MCF 10A (cell line): Measurements from ENCODE around the gene HTN1. TPM values are rescaled to one million over a fixed set of nuclear protein-coding genes. Genes with fewer than 3 reads are reported as not detected.

Source experiments
- BruUV-seq: library from RNA; stranded (reverse); fragments of 400-500 nt; replicated peaks from 2 replicates; lab custom pipeline; 2021; lab: Mats Ljungman, UMichigan
- CTCF ChIA-PET: fragments of 300-600 bp; sonication (Branson Sonifier 250); formaldehyde crosslinking; extraction: SDS; loops from one replicate; lab custom pipeline; 2021; ENCODE audit warnings: antibody characterized with exemption, inconsistent platforms; lab: Yijun Ruan, JAX
- POLR2A ChIA-PET: fragments of 300-600, 350-650 bp; sonication (Branson Sonifier 250); formaldehyde crosslinking; extraction: SDS; loops from one replicate; lab custom pipeline; 2020; ENCODE audit warnings: antibody characterized with exemption, inconsistent platforms; lab: Yijun Ruan, JAX
- DNase-seq: peaks from one replicate; pipeline ENCODE4 v3.0.0-alpha.2; 2018; ENCODE audit not compliant: unreplicated experiment
- H3K27ac Mint-ChIP-seq: one replicate; pipeline ENCODE4 v1.8.0; 2022; ENCODE audit warnings: mild to moderate bottlenecking, low read depth, mixed read lengths; ENCODE audit not compliant: unreplicated experiment
- H3K27me3 Mint-ChIP-seq: one replicate; pipeline ENCODE4 v1.8.0; 2022; ENCODE audit warnings: mixed read lengths; ENCODE audit not compliant: insufficient read depth, unreplicated experiment
- H3K36me3 Mint-ChIP-seq: one replicate; pipeline ENCODE4 v1.8.0; 2022; ENCODE audit warnings: mild to moderate bottlenecking, moderate library complexity, mixed read lengths; ENCODE audit not compliant: insufficient read depth, unreplicated experiment
- H3K4me1 Mint-ChIP-seq: one replicate; pipeline ENCODE4 v1.8.0; 2022; ENCODE audit warnings: mixed read lengths; ENCODE audit not compliant: insufficient read depth, unreplicated experiment
- H3K4me3 Mint-ChIP-seq: one replicate; pipeline ENCODE4 v1.8.0; 2022; ENCODE audit warnings: mild to moderate bottlenecking, moderate library complexity, mixed read lengths; ENCODE audit not compliant: unreplicated experiment
- H3K9me3 Mint-ChIP-seq: one replicate; pipeline ENCODE4 v1.8.0; 2022; ENCODE audit warnings: mixed read lengths; ENCODE audit not compliant: unreplicated experiment
- CTCF ChIP-seq: fragments of 200-600 bp; IDR thresholded peaks from one replicate; pipeline ENCODE4 v1.8.0; 2022; ENCODE audit warnings: antibody characterized with exemption, mild to moderate bottlenecking; ENCODE audit not compliant: unreplicated experiment
- intact Hi-C: fragments of 100-400 bp; cut with micrococcal nuclease; formaldehyde crosslinking; loops from 2 replicates; pipeline ENCODE4 v1.14.1; 2022
- total RNA-seq: library from RNA; stranded (reverse); gene quantifications from 2 replicates; pipeline ENCODE4 v1.2.3, GENCODE V29; 2022

HTN1 gene
- total RNA-seq, 1 experiment from 2014 or later: not detected

- no peaks in the 10 kb centered on the region for H3K4me1 Mint-ChIP-seq
- DNase-seq: no peak
- intact Hi-C loops: no loop called here
- no peak overlapping the region for H3K27ac Mint-ChIP-seq
- TF ChIP-seq CTCF: no peak
- ChIA-PET POLR2A (no interaction called here), CTCF (interaction anchor here (0.6 to 0.9 kb wide), 2 partner anchors 135 to 158 kb away, joined by 4 to 8 read pairs; no protein-coding TSS in a partner anchor)
- no peaks in the 10 kb centered on the region for H3K9me3 Mint-ChIP-seq
- H3K36me3 Mint-ChIP-seq: no peaks in the 10 kb centered on the region
- no peak overlapping the region for H3K4me3 Mint-ChIP-seq
- H3K27me3 Mint-ChIP-seq: peaks cover 27% of the 10 kb centered on the region
- BruUV-seq: no TSS peak
Measured at GRCh38 chr4:70062000-70062399, 11.8 kb downstream of the HTN1 start.

- BruUV-seq: no TSS peak
Measured at GRCh38 chr4:70080205-70080604, 30.0 kb downstream of the HTN1 start.

GRCh38 chr4:70099206-70099605 is 49.0 kb downstream of the HTN1 start:
- ChIA-PET POLR2A (no interaction called here), CTCF (interaction anchor here (0.6 kb wide), 1 partner anchor 214 kb away, joined by 3 read pairs; no protein-coding TSS in a partner anchor)
- no TSS peak for BruUV-seq
- Mint-ChIP-seq H3K36me3 (no peaks in the 10 kb centered on the region), H3K9me3 (no peaks in the 10 kb centered on the region), H3K4me1 (no peaks in the 10 kb centered on the region), H3K27me3 (peaks cover 47% of the 10 kb centered on the region), H3K27ac (no peak overlapping the region), H3K4me3 (no peak overlapping the region)
- no peak for DNase-seq
- intact Hi-C loops: no loop called here
- no peak for TF ChIP-seq CTCF

More at GRCh38 chr4:70080205-70080604, 30.0 kb downstream of the HTN1 start:
- intact Hi-C loops: no loop called here
- DNase-seq: no peak
- H3K36me3 Mint-ChIP-seq: no peaks in the 10 kb centered on the region
- H3K4me1 Mint-ChIP-seq: no peaks in the 10 kb centered on the region
- no peaks in the 10 kb centered on the region for H3K9me3 Mint-ChIP-seq
- no peak for TF ChIP-seq CTCF
- no peak overlapping the region for H3K27ac Mint-ChIP-seq
- no peak overlapping the region for H3K4me3 Mint-ChIP-seq
- H3K27me3 Mint-ChIP-seq: peaks cover 11% of the 10 kb centered on the region
- POLR2A ChIA-PET: no interaction called here
- CTCF ChIA-PET: no interaction called here

Other genes with a start within 250 kb of the HTN1 start
- 2.8 and 6.5 TPM in 2 replicates for gene SULT1E1, start 190.3 kb upstream of the HTN1 start, total RNA-seq
- not detected in 2 replicates for gene CSN1S1, start 119.4 kb upstream of the HTN1 start, total RNA-seq
- not detected in 2 replicates for gene CSN2, start 84.7 kb upstream of the HTN1 start, total RNA-seq
- gene STATH, start 54.5 kb upstream of the HTN1 start, total RNA-seq: not detected in 2 replicates
- gene HTN3, start 22.0 kb upstream of the HTN1 start, total RNA-seq: not detected in 2 replicates
- gene PRR27, start 103.8 kb downstream of the HTN1 start, total RNA-seq: not detected in 2 replicates
- gene ODAM, start 145.3 kb downstream of the HTN1 start, total RNA-seq: not detected in 2 replicates
- not detected in 2 replicates for gene FDCSP, start 175.7 kb downstream of the HTN1 start, total RNA-seq
- not detected in 2 replicates for gene CSN3, start 192.2 kb downstream of the HTN1 start, total RNA-seq